ENCODE results near the gene PIGO.

PIGO gene

DNA sequence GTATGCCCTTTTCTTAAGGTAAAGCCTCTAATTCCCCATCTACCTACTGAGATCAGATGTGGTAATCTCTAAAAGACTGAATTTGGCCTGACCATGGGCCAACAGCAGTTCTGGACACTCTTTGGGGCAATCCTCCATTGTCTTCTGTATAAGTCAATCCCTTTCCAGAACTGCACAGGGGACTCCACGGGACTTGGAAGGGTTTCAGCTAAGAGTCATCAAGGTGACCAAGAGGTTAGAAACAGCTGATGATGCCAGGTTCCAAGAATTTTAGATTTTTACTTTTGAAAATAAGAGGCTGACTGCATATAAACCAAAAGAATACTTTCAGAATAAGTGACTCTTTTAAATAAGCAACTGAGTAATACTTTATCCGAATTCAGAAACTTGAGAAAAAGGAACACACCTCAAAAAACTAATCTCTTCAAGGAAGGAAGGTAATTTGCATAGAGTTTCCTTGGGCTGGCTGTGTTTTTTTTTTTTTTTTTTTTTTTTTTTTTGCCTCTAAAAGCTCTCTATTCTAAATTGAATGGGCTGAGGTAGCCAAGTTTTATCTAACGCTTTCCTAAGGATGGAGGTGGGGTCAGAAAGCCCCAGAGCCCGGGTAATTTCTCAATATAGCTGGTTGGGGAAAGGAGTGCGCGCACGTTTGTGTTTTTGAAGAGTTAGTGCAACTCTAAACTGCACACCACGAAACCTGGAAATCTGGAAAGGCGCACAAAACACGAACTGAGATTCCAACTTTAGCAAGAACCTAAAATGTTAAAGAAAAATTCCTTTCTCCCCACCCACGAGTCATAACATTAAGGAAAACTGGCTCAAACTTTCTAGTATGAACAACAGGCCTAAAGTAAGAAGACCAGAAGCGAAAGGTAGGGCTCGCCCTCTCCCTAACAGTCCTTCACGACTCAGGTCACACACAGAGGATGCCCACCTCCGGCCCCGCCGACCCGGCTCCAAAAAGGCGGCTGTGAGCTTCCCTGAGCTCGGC is 25.3 kb downstream of the PIGO start:
- H3K4me3 ChIP-seq (ENCODE audit: low read length), result peak overlapping the region; percentile 94
- TF ChIP-seq ZNF274 (IDR thresholded peaks at IDR 0.05; ENCODE audit: low read depth, low read length), result no peak

DNA sequence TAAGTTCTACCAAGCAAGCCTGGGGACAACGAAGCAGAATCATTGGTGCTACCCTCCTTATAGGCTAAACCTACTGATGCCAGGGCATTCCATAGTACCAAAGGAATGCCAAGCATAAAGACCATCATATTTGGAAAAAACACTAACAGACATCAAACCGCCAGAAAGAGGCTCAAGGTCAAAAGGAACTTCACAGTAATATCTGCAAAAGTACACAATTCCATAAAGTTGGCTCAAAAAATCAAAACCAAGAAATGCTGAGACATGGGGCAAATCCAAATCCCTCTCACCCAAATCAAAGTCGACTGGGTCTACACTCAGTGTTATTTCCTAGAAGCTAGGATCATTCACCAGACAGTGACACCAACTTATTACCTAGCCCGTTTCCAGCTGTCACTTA is 27.4 kb downstream of the PIGO start:
- no peak for TF ChIP-seq ZNF274 (IDR thresholded peaks at IDR 0.05; ENCODE audit: low read depth, low read length)
- no peak overlapping the region for H3K4me3 ChIP-seq (ENCODE audit: low read length)

DNA sequence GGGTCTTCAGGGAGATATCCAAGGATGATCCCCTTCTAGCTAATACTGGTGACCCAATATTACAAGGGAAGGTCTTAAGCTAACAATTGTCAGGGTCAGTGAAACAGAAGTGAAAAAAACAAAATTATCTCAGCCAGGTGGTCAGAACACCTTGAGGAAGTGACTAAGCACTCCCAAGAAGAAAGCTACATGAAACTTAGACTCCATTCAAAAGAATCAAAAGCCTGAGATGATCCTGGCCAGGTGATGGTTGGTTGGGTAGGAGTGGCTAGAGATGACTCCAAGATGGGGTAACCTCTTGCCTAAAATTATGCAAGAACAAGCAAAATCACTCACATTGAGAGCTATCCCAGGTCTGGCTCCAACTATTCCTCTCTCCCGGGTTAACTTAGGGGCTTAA is 29.3 kb downstream of the PIGO start:
- no peak overlapping the region for H3K4me3 ChIP-seq (ENCODE audit: low read length)
- TF ChIP-seq ZNF274 (IDR thresholded peaks at IDR 0.05; ENCODE audit: low read depth, low read length), result no peak

DNA sequence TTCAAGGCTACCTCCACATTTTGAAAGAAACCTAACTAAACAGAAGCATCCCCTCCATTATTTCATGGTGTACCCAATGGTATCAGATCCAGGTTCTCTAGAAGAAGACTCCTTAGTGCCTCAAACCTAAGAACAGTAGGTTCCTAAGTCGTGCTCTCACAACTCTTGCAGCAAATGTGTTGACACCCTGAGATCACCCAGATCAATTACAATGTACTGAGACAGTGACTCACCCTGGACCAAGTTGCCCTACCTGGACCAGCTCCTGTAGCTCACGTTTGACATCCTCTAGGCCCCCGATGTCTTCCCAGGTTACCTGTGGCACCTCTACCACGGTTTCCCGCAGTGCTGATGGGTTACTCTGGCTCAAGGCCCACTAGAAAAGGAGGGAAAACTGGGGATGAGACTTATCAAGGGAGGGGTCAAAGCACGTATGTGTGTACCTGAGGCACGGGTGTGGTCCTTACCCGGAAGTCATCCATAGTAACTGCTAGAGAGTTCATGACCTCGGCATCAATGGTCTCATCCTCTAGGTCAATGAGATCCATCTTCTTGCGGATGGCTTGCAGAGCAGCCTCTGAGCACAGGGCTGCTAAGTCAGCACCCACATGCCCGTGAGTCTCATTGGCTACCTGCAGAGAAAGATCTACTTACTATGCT is 35.7 kb downstream of the PIGO start:
- TF ChIP-seq ZNF274 (IDR thresholded peaks at IDR 0.05; ENCODE audit: low read depth, low read length), result no peak
- H3K4me3 ChIP-seq (ENCODE audit: low read length), result no peak overlapping the region

DNA sequence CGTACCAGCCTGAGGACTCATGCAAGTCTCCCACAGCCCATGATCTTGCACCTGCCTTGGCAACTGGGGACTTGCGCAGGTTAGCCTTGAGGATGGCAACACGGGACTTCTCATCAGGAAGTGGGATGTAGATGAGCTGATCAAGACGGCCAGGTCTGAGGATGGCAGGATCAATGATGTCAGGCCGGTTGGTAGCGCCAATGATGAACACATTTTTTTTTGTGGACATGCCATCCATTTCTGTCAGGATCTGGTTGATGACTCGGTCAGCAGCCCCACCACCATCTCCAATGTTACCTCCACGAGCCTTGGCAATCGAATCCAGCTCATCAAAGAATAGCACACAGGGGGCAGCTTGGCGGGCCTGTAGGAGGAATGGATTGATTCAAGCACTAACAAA is 37.0 kb downstream of the PIGO start:
- no peak overlapping the region for H3K4me3 ChIP-seq (ENCODE audit: low read length)
- no peak for TF ChIP-seq ZNF274 (IDR thresholded peaks at IDR 0.05; ENCODE audit: low read depth, low read length)

DNA sequence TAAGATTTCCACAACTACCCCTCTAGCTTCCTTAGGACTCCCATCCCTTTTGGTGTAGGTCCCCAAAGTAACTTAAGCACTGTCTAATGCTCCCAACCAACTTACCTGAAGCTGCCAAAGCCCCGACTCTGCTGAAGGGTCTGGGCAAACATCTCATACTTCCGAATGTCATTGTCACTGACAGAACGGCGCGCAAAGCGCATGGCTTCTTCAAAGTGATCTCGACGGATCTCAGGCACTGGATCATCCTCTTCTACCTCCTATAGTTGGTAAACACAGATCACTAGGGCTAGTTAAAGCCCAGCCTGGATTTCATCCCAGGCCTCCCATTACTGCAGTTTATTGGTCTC is 39.1 kb downstream of the PIGO start:
- H3K4me3 ChIP-seq (ENCODE audit: low read length), result no peak overlapping the region
- TF ChIP-seq ZNF274 (IDR thresholded peaks at IDR 0.05; ENCODE audit: low read depth, low read length), result no peak

DNA sequence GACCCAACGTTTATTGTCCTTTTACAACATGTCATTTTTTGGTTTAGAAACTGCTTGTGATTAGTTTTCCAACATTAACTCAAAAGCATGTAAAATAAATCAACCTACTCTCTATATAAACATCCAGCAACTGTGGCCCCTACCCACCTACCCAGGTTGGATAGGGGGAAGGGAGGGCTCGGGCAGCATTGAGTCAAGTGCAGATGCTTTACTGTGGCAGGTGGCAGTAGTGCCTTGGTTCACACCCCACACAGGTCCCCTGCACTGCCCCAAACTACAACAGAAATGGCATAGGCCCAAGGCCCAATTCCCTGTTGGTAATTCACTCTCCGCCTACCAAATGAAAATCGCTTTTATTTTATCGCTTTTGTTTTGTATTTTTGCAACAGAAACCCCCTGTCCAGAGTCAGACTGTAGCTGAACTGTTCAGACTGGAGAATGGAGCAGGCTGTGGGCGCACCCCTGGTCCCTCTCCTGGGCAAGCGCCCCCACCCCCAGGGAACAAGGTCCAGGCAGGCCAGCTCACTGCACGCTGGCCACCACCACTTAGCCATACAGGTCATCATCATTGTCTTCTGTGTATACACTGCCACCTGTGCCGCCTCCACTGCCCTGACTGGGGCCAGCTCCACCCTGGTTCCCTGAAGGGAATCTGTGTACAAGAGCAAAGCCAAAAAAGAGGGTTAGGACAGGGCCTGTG is 39.7 kb downstream of the PIGO start:
- no peak overlapping the region for H3K4me3 ChIP-seq (ENCODE audit: low read length)
- no peak for TF ChIP-seq ZNF274 (IDR thresholded peaks at IDR 0.05; ENCODE audit: low read depth, low read length)

DNA sequence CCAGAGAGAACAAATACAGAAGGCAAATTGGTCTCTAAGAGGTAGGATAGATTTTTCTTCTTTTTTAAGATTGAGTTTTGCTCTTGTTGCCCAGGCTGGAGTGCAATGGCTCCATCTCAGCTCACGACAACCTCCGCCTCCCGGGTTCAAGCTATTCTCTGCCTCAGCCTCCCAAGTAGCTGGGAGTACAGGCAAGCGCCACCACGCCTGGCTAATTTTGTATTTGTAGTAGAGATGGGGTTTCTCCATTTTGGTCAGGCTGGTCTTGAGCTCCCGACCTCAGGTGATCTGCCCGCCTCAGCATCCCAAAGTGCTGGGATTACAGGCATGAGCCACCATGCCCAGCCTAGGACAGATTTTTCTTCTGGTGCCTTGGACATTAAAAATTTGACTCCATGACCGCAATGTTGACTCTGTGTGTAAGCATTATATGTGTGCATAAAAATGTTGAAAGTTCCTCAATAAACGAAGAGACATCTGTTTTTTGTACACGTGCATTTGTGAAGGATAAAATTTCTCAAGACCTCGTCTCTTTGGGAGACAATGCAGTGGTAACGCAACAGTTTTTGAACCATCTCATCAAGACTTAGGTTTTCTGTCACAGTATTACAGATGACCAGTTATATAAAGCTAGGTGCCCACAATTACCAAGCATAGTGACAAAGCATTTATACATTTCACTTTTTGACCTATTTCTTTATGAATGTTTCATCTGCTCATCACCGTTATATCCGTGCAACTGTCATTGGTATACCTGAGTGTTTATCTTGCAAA is 41.3 kb downstream of the PIGO start:
- H3K4me3 ChIP-seq (ENCODE audit: low read length), result no peak overlapping the region
- no peak for TF ChIP-seq ZNF274 (IDR thresholded peaks at IDR 0.05; ENCODE audit: low read depth, low read length)

DNA sequence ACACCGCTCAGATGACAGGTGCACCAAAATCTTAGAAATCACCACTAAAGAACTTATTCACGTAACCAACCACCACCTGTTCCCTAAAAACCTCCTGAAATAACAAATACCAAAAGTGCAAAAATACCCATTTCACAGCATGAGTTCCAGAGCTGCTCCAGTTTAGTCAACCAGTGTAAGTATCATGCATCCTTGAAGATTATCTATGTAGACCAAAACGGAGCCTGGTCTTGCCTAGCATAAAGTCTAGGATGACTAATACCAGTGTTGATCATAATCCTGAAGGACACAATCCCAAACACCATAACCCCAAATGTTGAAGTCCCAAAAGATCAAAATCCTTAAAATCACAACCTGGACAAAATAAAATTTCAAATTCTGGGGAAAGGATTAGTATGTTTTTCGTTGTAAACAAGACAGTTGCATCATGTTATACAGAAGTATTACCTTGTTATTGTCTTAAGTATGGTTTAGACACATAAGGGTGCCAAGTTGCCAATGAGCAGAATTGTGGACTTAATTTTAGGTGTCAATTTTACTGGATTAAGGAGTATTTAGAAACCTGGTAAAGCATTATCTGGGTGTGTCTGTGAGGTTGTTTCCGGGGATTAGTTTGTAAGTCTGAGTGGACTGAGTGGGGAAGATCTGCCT is 42.1 kb downstream of the PIGO start:
- no peak for TF ChIP-seq ZNF274 (IDR thresholded peaks at IDR 0.05; ENCODE audit: low read depth, low read length)
- H3K4me3 ChIP-seq (ENCODE audit: low read length), result no peak overlapping the region

DNA sequence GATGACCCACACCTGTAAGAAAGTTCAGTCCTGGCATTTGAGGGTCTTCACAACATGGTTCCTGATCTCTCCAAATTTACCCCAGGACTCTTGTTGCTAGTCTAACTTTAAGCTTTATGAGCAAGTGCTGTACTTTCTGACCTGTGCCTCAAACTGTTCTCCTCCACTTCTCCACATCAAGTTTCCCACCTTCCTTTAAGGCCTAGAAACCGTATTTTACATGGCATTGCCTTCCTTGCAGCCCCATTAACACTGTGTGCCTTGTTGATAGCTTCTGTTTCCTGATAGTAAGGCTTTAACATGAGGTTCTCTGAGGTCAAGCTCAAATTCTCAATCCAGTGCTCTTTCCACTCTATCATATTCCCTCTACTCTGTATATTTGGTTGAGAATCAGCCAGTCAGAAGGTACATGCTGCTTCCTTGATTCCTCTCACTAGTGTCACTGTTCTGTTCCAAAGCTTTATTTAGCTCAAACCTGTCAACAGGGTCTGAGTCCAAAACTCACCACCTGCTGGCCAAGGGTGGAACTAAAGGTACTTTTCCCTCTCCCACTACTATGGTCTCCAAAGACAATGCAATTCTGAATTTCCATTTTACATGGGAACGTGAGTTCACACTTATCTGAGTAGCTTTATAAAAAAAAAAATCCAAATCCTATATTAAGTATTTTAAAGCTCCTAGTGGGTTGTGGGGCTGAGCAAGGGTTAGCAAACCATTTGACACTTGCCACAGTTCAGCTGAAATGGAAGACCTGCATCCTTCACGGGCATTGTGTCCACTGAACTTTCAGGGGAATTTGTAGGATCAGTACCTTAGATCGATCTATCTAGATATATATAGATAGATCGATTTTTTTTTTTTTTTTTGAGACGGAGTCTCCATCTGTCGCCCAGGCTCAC is 45.1 kb downstream of the PIGO start:
- TF ChIP-seq ZNF274 (IDR thresholded peaks at IDR 0.05; ENCODE audit: low read depth, low read length), result no peak
- H3K4me3 ChIP-seq (ENCODE audit: low read length), result no peak overlapping the region

DNA sequence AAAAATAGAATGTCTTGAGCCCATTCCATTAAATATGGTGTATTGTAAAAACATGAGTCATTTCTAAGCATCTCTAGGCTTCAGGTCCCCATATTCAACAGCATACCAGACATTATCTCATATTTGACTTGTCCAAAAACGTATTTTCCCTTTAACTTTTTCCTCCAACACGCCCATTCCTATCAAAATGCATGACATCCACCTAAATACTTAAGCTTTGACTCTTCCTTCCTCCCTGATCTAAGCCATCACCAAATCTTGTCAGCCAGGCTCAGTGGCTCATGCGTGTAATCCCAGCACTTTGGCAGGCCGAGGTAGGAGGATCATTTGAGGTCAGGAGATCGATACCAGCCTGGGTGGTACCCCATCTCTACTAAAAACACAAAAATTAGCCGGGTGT is 47.9 kb downstream of the PIGO start:
- no peak overlapping the region for H3K4me3 ChIP-seq (ENCODE audit: low read length)
- no peak for TF ChIP-seq ZNF274 (IDR thresholded peaks at IDR 0.05; ENCODE audit: low read depth, low read length)

DNA sequence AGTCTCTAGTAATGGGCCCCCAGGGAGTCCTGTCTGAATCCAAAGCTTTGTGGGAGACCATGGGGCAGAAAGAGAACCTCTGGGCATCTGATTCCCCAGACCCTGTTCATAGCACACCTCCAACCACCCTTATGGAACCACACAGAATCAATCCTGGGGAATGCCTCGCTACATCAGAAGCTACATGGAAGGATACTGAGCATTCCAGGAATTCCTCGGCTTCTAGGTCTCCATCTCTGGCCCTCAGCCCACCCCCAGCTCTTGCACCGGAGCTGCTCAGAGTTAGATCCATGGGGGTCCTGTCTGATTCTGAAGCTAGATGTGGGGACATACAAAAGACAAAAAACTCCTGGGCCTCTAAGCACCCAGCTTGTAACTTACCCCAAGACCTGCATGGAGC is 52.3 kb downstream of the PIGO start:
- H3K4me3 ChIP-seq (ENCODE audit: low read length), result no peak overlapping the region
- TF ChIP-seq ZNF274 (IDR thresholded peaks at IDR 0.05; ENCODE audit: low read depth, low read length), result no peak
